ENCODE results near the gene CXCL5.

Gene CXCL5

GRCh38 chr4:73989928-73990327 is 8.5 kb downstream of the CXCL5 start:
- H3K4me3 ChIP-seq (replicated peaks; ENCODE audit: insufficient read depth, low read length): no peak overlapping the region
- no peaks in the 10 kb centered on the region for H3K27me3 ChIP-seq (ENCODE audit: insufficient read depth, poor library complexity, severe bottlenecking)
- no peak for DNase-seq (ENCODE audit: low read depth in 1 of 2, low spot score in 1 of 2)
- H3K27ac ChIP-seq (replicated peaks): no peak overlapping the region
- TF ChIP-seq GABPA (IDR thresholded peaks at IDR 0.05; ENCODE audit: low read depth) (no peak), CTCF (IDR thresholded peaks at IDR 0.05; ENCODE audit: insufficient read depth, low read length) (no peak)

DNA sequence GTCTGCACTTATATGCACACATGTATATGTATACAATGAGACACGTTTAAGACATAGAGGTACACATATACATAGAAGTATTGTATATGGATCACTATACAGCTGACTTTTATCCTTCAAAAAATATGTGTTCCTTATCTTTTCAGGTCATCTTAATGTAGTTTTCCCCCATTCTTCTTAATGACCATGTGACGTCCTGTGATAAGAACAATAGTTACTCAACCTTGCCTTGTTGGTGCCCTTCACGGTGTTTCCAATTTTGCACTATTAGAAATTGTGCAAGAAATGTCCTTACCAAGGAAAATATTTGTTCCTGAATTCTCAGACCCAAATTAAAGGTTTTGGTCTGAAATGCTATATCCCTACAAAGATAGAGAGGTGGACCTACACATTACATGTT is 9.4 kb downstream of the CXCL5 start:
- Histone ChIP-seq H3K4me3 (replicated peaks; ENCODE audit: insufficient read depth, low read length) (no peak overlapping the region), H3K27ac (replicated peaks) (no peak overlapping the region), H3K27me3 (ENCODE audit: insufficient read depth, poor library complexity, severe bottlenecking) (no peaks in the 10 kb centered on the region)
- no peak for TF ChIP-seq CTCF (IDR thresholded peaks at IDR 0.05; ENCODE audit: insufficient read depth, low read length)
- no peak for TF ChIP-seq REST (IDR thresholded peaks at IDR 0.05; ENCODE audit: insufficient replicate concordance, low read depth)
- TF ChIP-seq POLR2AphosphoS5 (IDR thresholded peaks at IDR 0.05; ENCODE audit: low read depth): no peak
- TF ChIP-seq GABPA (IDR thresholded peaks at IDR 0.05; ENCODE audit: low read depth): no peak
- TF ChIP-seq SPI1 (IDR thresholded peaks at IDR 0.05; ENCODE audit: borderline replicate concordance, low read depth): no peak
- no peak for DNase-seq (ENCODE audit: low read depth in 1 of 2, low spot score in 1 of 2)

- no peaks in the 10 kb centered on the region for H3K27me3 ChIP-seq (ENCODE audit: insufficient read depth, poor library complexity, severe bottlenecking)
- TF ChIP-seq CTCF (IDR thresholded peaks at IDR 0.05; ENCODE audit: insufficient read depth, low read length): no peak
- TF ChIP-seq POLR2AphosphoS5 (IDR thresholded peaks at IDR 0.05; ENCODE audit: low read depth): no peak
- no peak for TF ChIP-seq REST (IDR thresholded peaks at IDR 0.05; ENCODE audit: insufficient replicate concordance, low read depth)
- peak; percentile 78 for TF ChIP-seq SPI1 (IDR thresholded peaks at IDR 0.05; ENCODE audit: borderline replicate concordance, low read depth)
- H3K4me3 ChIP-seq (replicated peaks; ENCODE audit: insufficient read depth, low read length): no peak within 1 kb of the TSS
- DNase-seq (ENCODE audit: low read depth in 1 of 2, low spot score in 1 of 2): no peak
- H3K27ac ChIP-seq (replicated peaks): no peak within 1 kb of the TSS
These were observed 10.4 kb downstream of the CXCL5 start, which contains the start of gene PPBP for GRCh38 chr4:73988061-73988460. TSS of gene PPBP (minus strand) at chr4:73988190. CDS start at chr4:73988103, 87 bp downstream.

DNA sequence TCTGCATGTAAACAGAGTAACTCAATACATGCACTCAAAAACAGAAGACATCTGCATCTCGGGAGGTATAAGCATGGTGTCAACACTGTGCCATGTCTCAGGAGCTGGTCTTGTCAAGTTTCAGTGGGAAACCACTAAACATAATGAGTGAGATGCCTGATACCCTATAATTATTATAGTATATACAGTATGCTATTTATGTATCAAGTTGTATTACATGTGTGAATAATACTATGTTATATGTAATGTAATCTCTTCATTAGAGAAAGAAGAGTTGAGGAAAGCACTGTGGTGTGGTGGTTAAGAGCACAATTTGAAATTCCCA is 13.0 kb downstream of the CXCL5 start:
- Histone ChIP-seq H3K27me3 (ENCODE audit: insufficient read depth, poor library complexity, severe bottlenecking) (no peaks in the 10 kb centered on the region), H3K27ac (replicated peaks) (no peak overlapping the region), H3K4me3 (replicated peaks; ENCODE audit: insufficient read depth, low read length) (no peak overlapping the region)
- DNase-seq (ENCODE audit: low read depth in 1 of 2, low spot score in 1 of 2): no peak
- TF ChIP-seq SPI1 (IDR thresholded peaks at IDR 0.05; ENCODE audit: borderline replicate concordance, low read depth): no peak
- TF ChIP-seq POLR2AphosphoS5 (IDR thresholded peaks at IDR 0.05; ENCODE audit: low read depth): no peak
- no peak for TF ChIP-seq GABPA (IDR thresholded peaks at IDR 0.05; ENCODE audit: low read depth)
- no peak for TF ChIP-seq CTCF (IDR thresholded peaks at IDR 0.05; ENCODE audit: insufficient read depth, low read length)
